Cardiac septum (tissue), 1 donor: Measurements from ENCODE around the gene CUX1. TPM values are rescaled to one million over a fixed set of nuclear protein-coding genes. Genes with fewer than 3 reads are reported as not detected.

ENCODE experiments used
- DNase-seq: peaks from one replicate; pipeline ENCODE4 v3.0.0-alpha.2; 2020; ENCODE audit warnings: low spot score
- intact Hi-C: fragments of 100-400 bp; cut with DNase I; formaldehyde crosslinking; loops from one replicate; pipeline ENCODE4 v1.14.0; 2022
- total RNA-seq: library from RNA; stranded (reverse); fragmentation: NEBNext Ultra II Directional; extraction: Animal tissue kit (Norgen Biotek cat#: 25700); gene quantifications from one replicate; pipeline ENCODE4 v1.2.1, GENCODE V29; 2021
- donor health status: DM: no; HTN: no; CAD: no.

The CUX1 gene
- total RNA-seq, 1 donor from 2014 or later = 171 TPM

- DNase-seq = no peak
- intact Hi-C loops = no loop called here
Measured at GRCh38 chr7:101902680-101903514, 85.5 kb downstream of the CUX1 start.

GRCh38 chr7:101903515-101903868 is 86.1 kb downstream of the CUX1 start:
- intact Hi-C loops = no loop called here
- DNase-seq = no peak

- no peak for DNase-seq
- intact Hi-C loops = no loop called here
Measured at GRCh38 chr7:101904019-101904418, 86.6 kb downstream of the CUX1 start.

GRCh38 chr7:101905203-101905865 is 87.9 kb downstream of the CUX1 start:
- intact Hi-C loops = no loop called here

GRCh38 chr7:101906291-101907240 is 89.1 kb downstream of the CUX1 start:
- intact Hi-C loops = no loop called here
- no peak for DNase-seq

More at GRCh38 chr7:101905203-101905865, 87.9 kb downstream of the CUX1 start:
- no peak for DNase-seq

GRCh38 chr7:101910991-101911799 is 93.8 kb downstream of the CUX1 start:
- no peak for DNase-seq
- intact Hi-C loops = no loop called here

- intact Hi-C loops = no loop called here
Measured at GRCh38 chr7:101911800-101912715, 94.6 kb downstream of the CUX1 start.

GRCh38 chr7:101912716-101913110 is 95.3 kb downstream of the CUX1 start:
- no peak for DNase-seq
- intact Hi-C loops = no loop called here

More at GRCh38 chr7:101911800-101912715, 94.6 kb downstream of the CUX1 start:
- no peak for DNase-seq

GRCh38 chr7:101913247-101913721 is 95.9 kb downstream of the CUX1 start:
- no peak for DNase-seq

GRCh38 chr7:101913851-101914250 is 96.4 kb downstream of the CUX1 start:
- intact Hi-C loops = no loop called here
- DNase-seq = no peak

More at GRCh38 chr7:101913247-101913721, 95.9 kb downstream of the CUX1 start:
- intact Hi-C loops = no loop called here

- no peak for DNase-seq
- intact Hi-C loops = loop anchor here (5.0 kb wide), 1 partner anchor 98 kb away; the partner anchor contains the start of gene CUX1
Measured at GRCh38 chr7:101915000-101915399, 97.6 kb downstream of the CUX1 start.

GRCh38 chr7:101916041-101916800 is 98.8 kb downstream of the CUX1 start:
- DNase-seq = no peak
- intact Hi-C loops = loop anchor here (5.0 kb wide), 1 partner anchor 99 kb away; the partner anchor contains the start of gene CUX1

GRCh38 chr7:101916876-101917275 is 99.5 kb downstream of the CUX1 start:
- intact Hi-C loops = loop anchor here (5.0 kb wide), 1 partner anchor 100 kb away; the partner anchor contains the start of gene CUX1
- DNase-seq = no peak

- no peak for DNase-seq
Measured at GRCh38 chr7:101917566-101917965, 100.1 kb downstream of the CUX1 start.

GRCh38 chr7:101918426-101918825 is 101.0 kb downstream of the CUX1 start:
- no peak for DNase-seq

More at GRCh38 chr7:101917566-101917965, 100.1 kb downstream of the CUX1 start:
- intact Hi-C loops = loop anchor here (5.0 kb wide), 1 partner anchor 100 kb away; the partner anchor contains the start of gene CUX1

GRCh38 chr7:101919363-101920115 is 102.1 kb downstream of the CUX1 start:
- DNase-seq = no peak
- intact Hi-C loops = loop anchor here (5.0 kb wide), 1 partner anchor 102 kb away; the partner anchor contains the start of gene CUX1

More at GRCh38 chr7:101918426-101918825, 101.0 kb downstream of the CUX1 start:
- intact Hi-C loops = loop anchor here (5.0 kb wide), 1 partner anchor 101 kb away; the partner anchor contains the start of gene CUX1
